H9 (cell line): Measurements from ENCODE around the gene GSG1L2. TPM values are rescaled to one million over a fixed set of nuclear protein-coding genes. Genes with fewer than 3 reads are reported as not detected.

ENCODE experiments used
- DNase-seq: peaks from one replicate; pipeline ENCODE4 v3.0.0-alpha.2; 2017
- H2AFZ ChIP-seq: one replicate; pipeline ENCODE4 v1.6.1; 2013; ENCODE audit warnings: mild to moderate bottlenecking, low read length, control low read depth, moderate library complexity
- H2AK5ac ChIP-seq: 2 replicates; pipeline ENCODE4 v1.6.1; 2013; ENCODE audit warnings: low read length, control low read depth, mixed read lengths; ENCODE audit not compliant: insufficient read length
- H2BK120ac ChIP-seq: one replicate; pipeline ENCODE4 v1.6.1; 2013; ENCODE audit warnings: low read depth, mild to moderate bottlenecking, low read length, control low read depth, inconsistent platforms; ENCODE audit not compliant: poor library complexity, severe bottlenecking
- H2BK12ac ChIP-seq: 2 replicates; pipeline ENCODE4 v1.6.1; 2013; ENCODE audit warnings: low read length, control low read depth, mixed read lengths, low read depth; ENCODE audit not compliant: insufficient read length
- H2BK15ac ChIP-seq: 2 replicates; pipeline ENCODE4 v1.6.1; 2013; ENCODE audit warnings: low read depth, low read length, control low read depth
- H2BK20ac ChIP-seq: one replicate; pipeline ENCODE4 v1.6.1; 2013; ENCODE audit warnings: low read depth, mild to moderate bottlenecking, low read length, control low read depth, inconsistent platforms; ENCODE audit not compliant: poor library complexity, severe bottlenecking
- H2BK5ac ChIP-seq: 2 replicates; pipeline ENCODE4 v1.6.1; 2013; ENCODE audit warnings: low read length, control low read depth, mixed read lengths; ENCODE audit not compliant: insufficient read length
- H3K14ac ChIP-seq: 2 replicates; pipeline ENCODE4 v1.6.1; 2013; ENCODE audit warnings: low read length, control low read depth; ENCODE audit not compliant: insufficient read depth
- H3K18ac ChIP-seq: 2 replicates; pipeline ENCODE4 v1.6.1; 2013; ENCODE audit warnings: low read depth, mild to moderate bottlenecking, mixed read lengths, low read length, control low read depth; ENCODE audit not compliant: insufficient read length
- H3K23ac ChIP-seq: 2 replicates; pipeline ENCODE4 v1.6.1; 2013; ENCODE audit warnings: low read length, control low read depth, mixed read lengths, low read depth; ENCODE audit not compliant: insufficient read length
- H3K23me2 ChIP-seq: 2 replicates; pipeline ENCODE4 v1.6.1; 2013; ENCODE audit warnings: low read depth, mild to moderate bottlenecking, mixed read lengths, low read length, control low read depth; ENCODE audit not compliant: insufficient read length, poor library complexity, severe bottlenecking
- H3K27ac ChIP-seq: 2 replicates; pipeline ENCODE4 v1.5.1; 2013; ENCODE audit warnings: low read length, control low read depth, mixed read lengths, low read depth; ENCODE audit not compliant: insufficient read length
- H3K27me3 ChIP-seq: 2 replicates; pipeline ENCODE4 v1.6.1; 2013; ENCODE audit warnings: low read length, control low read depth, inconsistent platforms; ENCODE audit not compliant: insufficient read depth
- H3K4ac ChIP-seq: 2 replicates; pipeline ENCODE4 v1.6.1; 2013; ENCODE audit warnings: low read depth, mild to moderate bottlenecking, control low read depth, inconsistent platforms, low read length, moderate library complexity
- H3K4me1 ChIP-seq: 2 replicates; pipeline ENCODE4 v1.6.1; 2013; ENCODE audit warnings: low read length, control low read depth, inconsistent platforms; ENCODE audit not compliant: insufficient read depth
- H3K4me2 ChIP-seq: 2 replicates; pipeline ENCODE4 v1.6.1; 2013; ENCODE audit warnings: low read length, control low read depth, mixed read lengths; ENCODE audit not compliant: insufficient read length, insufficient read depth
- H3K56ac ChIP-seq: 2 replicates; pipeline ENCODE4 v1.6.1; 2013; ENCODE audit warnings: low read depth, mild to moderate bottlenecking, mixed read lengths, low read length, control low read depth; ENCODE audit not compliant: insufficient read length
- H3K79me1 ChIP-seq: 2 replicates; pipeline ENCODE4 v1.6.1; 2013; ENCODE audit warnings: low read depth, mild to moderate bottlenecking, moderate library complexity, low read length, control low read depth, inconsistent platforms; ENCODE audit not compliant: insufficient read depth, poor library complexity, severe bottlenecking
- H3K79me2 ChIP-seq: 2 replicates; pipeline ENCODE4 v1.6.1; 2013; ENCODE audit warnings: low read length, control low read depth, inconsistent platforms; ENCODE audit not compliant: insufficient read depth
- H3K9ac ChIP-seq: 2 replicates; pipeline ENCODE4 v1.6.1; 2013; ENCODE audit warnings: low read length, control low read depth, mixed read lengths; ENCODE audit not compliant: insufficient read length; ENCODE audit errors: extremely low read depth
- H3K9me3 ChIP-seq: one replicate; pipeline ENCODE4 v1.6.1; 2013; ENCODE audit warnings: low read depth, low read length, inconsistent platforms; ENCODE audit not compliant: control insufficient read depth
- H3T11ph ChIP-seq: one replicate; pipeline ENCODE4 v1.6.1; 2013; ENCODE audit warnings: mild to moderate bottlenecking, low read length, control low read depth, inconsistent platforms
- H4K20me1 ChIP-seq: one replicate; pipeline ENCODE4 v1.6.1; 2013; ENCODE audit not compliant: control insufficient read depth, insufficient read length, insufficient read depth
- H4K5ac ChIP-seq: 2 replicates; pipeline ENCODE4 v1.6.1; 2013; ENCODE audit warnings: low read depth, mild to moderate bottlenecking, mixed read lengths, low read length, control low read depth; ENCODE audit not compliant: insufficient read length
- H4K8ac ChIP-seq: replicated peaks from 2 replicates; pipeline ENCODE4 v1.6.1; 2013; ENCODE audit warnings: low read length, control low read depth, mixed read lengths, low read depth; ENCODE audit not compliant: insufficient read length
- H4K91ac ChIP-seq: 2 replicates; pipeline ENCODE4 v1.6.1; 2013; ENCODE audit warnings: low read depth, mild to moderate bottlenecking, moderate library complexity, mixed read lengths, low read length, control low read depth; ENCODE audit not compliant: insufficient read length
- H3K27ac Mint-ChIP-seq, 3 experiments: 2 replicates in 2 of 3; 3 replicates in 1 of 3; pipeline ENCODE4 v1.8.0; 2020 to 2021; ENCODE audit warnings: mixed read lengths in 3 of 3, mild to moderate bottlenecking in 1 of 3, moderate library complexity in 1 of 3
- H3K27me3 Mint-ChIP-seq: 2 replicates; pipeline ENCODE4 v1.8.0; 2021; ENCODE audit warnings: low read depth, mild to moderate bottlenecking, moderate library complexity, mixed read lengths
- H3K36me3 Mint-ChIP-seq, 3 experiments: 2 replicates in 2 of 3; 3 replicates in 1 of 3; pipeline ENCODE4 v1.8.0; 2020 to 2021; ENCODE audit warnings: low read depth in 3 of 3, mixed read lengths in 3 of 3; ENCODE audit not compliant: insufficient read depth in 1 of 3
- H3K4me1 Mint-ChIP-seq, 2 experiments: 2 replicates each; pipeline ENCODE4 v1.8.0; 2020; ENCODE audit warnings: mixed read lengths in 2 of 2
- H3K4me3 Mint-ChIP-seq, 2 experiments: 2 replicates in 1 of 2; 3 replicates in 1 of 2; pipeline ENCODE4 v1.8.0; 2020 to 2021; ENCODE audit warnings: mild to moderate bottlenecking in 2 of 2, mixed read lengths in 2 of 2, moderate library complexity in 1 of 2
- H3K9me3 Mint-ChIP-seq, 2 experiments: 2 replicates in 1 of 2; 3 replicates in 1 of 2; pipeline ENCODE4 v1.8.0; 2020; ENCODE audit warnings: mild to moderate bottlenecking in 2 of 2, mixed read lengths in 2 of 2, moderate library complexity in 1 of 2
- CTCF ChIP-seq: fragments of 200-600 bp; sonication (generic); conservative IDR thresholded peaks from 3 replicates; pipeline ENCODE4 v1.8.0; 2021; ENCODE audit warnings: antibody characterized with exemption, mild to moderate bottlenecking
- WGBS: extraction: QIAGEN DNeasy Blood & Tissue Kit; methylation state at CpG from one replicate; pipeline ENCODE4 v1.1.7; 2013; ENCODE audit warnings: missing lambda C conversion rate, low lambda C conversion rate, mixed read lengths; ENCODE audit not compliant: insufficient read length; ENCODE audit errors: extremely low coverage; 5-methylcytosine and 5-hydroxymethylcytosine counted together
- total RNA-seq: library from RNA; stranded (reverse); gene quantifications from 2 replicates; pipeline ENCODE4 v1.2.1, GENCODE V29; 2021

The GSG1L2 gene
- total RNA-seq, 1 experiment from 2014 or later, result not detected

- no peak within 1 kb of the TSS for H3K9ac ChIP-seq
- no peak within 1 kb of the TSS for H2BK15ac ChIP-seq
- H3K79me1 ChIP-seq, result no peaks in the 10 kb centered on the region
- no peaks in the 10 kb centered on the region for H4K20me1 ChIP-seq
- no peak within 1 kb of the TSS for H2BK5ac ChIP-seq
- H3K9me3 ChIP-seq, result no peaks in the 10 kb centered on the region
- no peak within 1 kb of the TSS for H3K56ac ChIP-seq
- H3K14ac ChIP-seq, result no peak within 1 kb of the TSS
- no peak within 1 kb of the TSS for H3K4me3 Mint-ChIP-seq
- no peak within 1 kb of the TSS for H3K27ac Mint-ChIP-seq
- no peak within 1 kb of the TSS for H2BK12ac ChIP-seq
- H4K91ac ChIP-seq, result no peak within 1 kb of the TSS
- no peak for DNase-seq
- no peak within 1 kb of the TSS for H3K23ac ChIP-seq
- no peak within 1 kb of the TSS for H2BK20ac ChIP-seq
- H3K79me2 ChIP-seq, result no peaks in the 10 kb centered on the region
- no peaks in the 10 kb centered on the region for H3K36me3 Mint-ChIP-seq
- H3K18ac ChIP-seq, result no peak within 1 kb of the TSS
- no peaks in the 10 kb centered on the region; the same call in 1 of the 2 replicates for H3K27me3 Mint-ChIP-seq
- H3K4me2 ChIP-seq, result no peak within 1 kb of the TSS
- H2AK5ac ChIP-seq, result no peak within 1 kb of the TSS
- H3K4me1 Mint-ChIP-seq, result no peaks in the 10 kb centered on the region
- H3K27me3 ChIP-seq, result no peaks in the 10 kb centered on the region
- H3T11ph ChIP-seq, result no peak within 1 kb of the TSS
- no peaks in the 10 kb centered on the region for H3K23me2 ChIP-seq
- no peaks in the 10 kb centered on the region; a peak in 1 of 5 replicates for H3K9me3 Mint-ChIP-seq
- no peak within 1 kb of the TSS for H2AFZ ChIP-seq
- no peak within 1 kb of the TSS for H2BK120ac ChIP-seq
- TF ChIP-seq CTCF, result no peak
- H4K5ac ChIP-seq, result no peak within 1 kb of the TSS
- no peaks in the 10 kb centered on the region for H3K4me1 ChIP-seq
- no CpG with 5 or more reads among the region's 21 CpGs for WGBS
- no peak within 1 kb of the TSS for H4K8ac ChIP-seq
- H3K27ac ChIP-seq, result no peak within 1 kb of the TSS
- no peak within 1 kb of the TSS for H3K4ac ChIP-seq
These were observed 3.8 kb upstream of the GSG1L2 start, which contains the start of gene GLP2R for GRCh38 chr17:9825641-9826150. Gene GLP2R (plus strand): TSS chr17:9825924. CDS start chr17:9826064, 140 bp downstream.
